Esophagus (tissue), 2 donors: ENCODE measurements around the gene CTRB2. TPM values are rescaled to one million over a fixed set of nuclear protein-coding genes. Genes with fewer than 3 reads are reported as not detected.
"Not testable (repeated sequence)": the region's sequence is repeated elsewhere in the genome, so short reads cannot be mapped to it uniquely, and the experiment has no call there.

Source experiments
- H3K27ac ChIP-seq, 2 donors: one replicate each; pipeline ENCODE4 v1.5.1; 2013; ENCODE audit warnings: low read depth in 2 of 2, mild to moderate bottlenecking in 2 of 2, inconsistent platforms in 1 of 2, low read length in 1 of 2, moderate library complexity in 1 of 2
- H3K27me3 ChIP-seq, 2 donors: one replicate each; pipeline ENCODE4 v1.6.1; 2013; ENCODE audit warnings: low read length in 2 of 2, control low read depth in 1 of 2, mild to moderate bottlenecking in 1 of 2; ENCODE audit not compliant: insufficient read depth in 2 of 2, control insufficient read depth in 1 of 2
- H3K36me3 ChIP-seq, 2 donors: one replicate each; pipeline ENCODE4 v1.6.1; 2013; ENCODE audit warnings: low read length in 1 of 2; ENCODE audit not compliant: control insufficient read depth in 2 of 2, insufficient read depth in 2 of 2
- H3K4me1 ChIP-seq, 2 donors: one replicate each; pipeline ENCODE4 v1.6.1; 2013; ENCODE audit warnings: low read length in 1 of 2; ENCODE audit not compliant: control insufficient read depth in 2 of 2, insufficient read depth in 2 of 2
- H3K4me3 ChIP-seq, 2 donors: one replicate each; pipeline ENCODE4 v1.5.1; 2013; ENCODE audit warnings: low read length in 2 of 2, mild to moderate bottlenecking in 2 of 2, low read depth in 1 of 2, moderate library complexity in 1 of 2
- H3K9me3 ChIP-seq, 2 donors: one replicate each; pipeline ENCODE4 v1.6.1; 2013; ENCODE audit warnings: mild to moderate bottlenecking in 2 of 2, low read depth in 1 of 2, low read length in 1 of 2, moderate library complexity in 1 of 2; ENCODE audit not compliant: control insufficient read depth in 2 of 2, insufficient read depth in 1 of 2
- WGBS, 2 donors: extraction: QIAGEN DNeasy Blood & Tissue Kit; methylation state at CpG; one replicate each; pipeline ENCODE4 v1.1.7; 2013; 5-methylcytosine and 5-hydroxymethylcytosine counted together
- polyA plus RNA-seq, 2 donors: library from polyadenylated mRNA; stranded (reverse); fragments of 200-250 nt; gene quantifications; one replicate each; pipeline ENCODE4 v1.2.3, GENCODE V29; 2013
- donor health status: healthy with polysubstance abuse.
- donor health status: Bipolar disorder and iron deficiency.

Gene CTRB2
- polyA plus RNA-seq, 2 donors = 0.35 to 1.7 TPM

DNA sequence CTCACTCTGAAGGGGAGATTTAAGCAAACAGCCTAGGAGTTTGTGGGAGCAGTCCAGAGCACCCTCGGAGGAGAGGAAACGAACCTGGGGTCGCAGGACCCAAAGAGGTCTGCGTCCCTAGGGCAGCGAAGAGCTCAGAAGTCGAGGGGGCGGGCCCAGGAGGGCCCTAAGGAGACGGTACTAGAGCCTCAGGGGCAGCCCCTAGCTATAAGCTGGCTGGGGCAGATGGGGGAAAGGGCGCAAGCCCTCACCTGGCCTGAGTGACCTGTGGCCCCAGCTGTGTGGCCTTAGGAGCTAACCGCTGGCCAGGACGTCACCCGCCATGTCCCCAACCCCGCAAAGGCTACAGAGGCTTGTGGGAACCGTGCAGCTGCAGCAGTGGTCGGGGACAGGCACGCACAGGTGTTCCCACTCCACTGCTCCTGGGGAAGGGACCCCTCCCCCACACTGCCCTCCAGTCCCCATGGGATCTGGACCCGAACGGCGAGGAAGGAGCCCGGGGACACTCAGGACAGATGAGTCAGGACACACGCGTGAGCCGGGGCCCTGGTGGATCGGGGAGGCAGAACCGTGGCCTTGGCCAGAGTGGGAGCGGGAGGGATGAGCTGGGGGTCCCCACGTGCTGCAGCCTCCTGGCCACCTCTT, 2.0 kb upstream of the CTRB2 start:
- Histone ChIP-seq H3K27me3 (no peaks in the 10 kb centered on the region), H3K36me3 (no peaks in the 10 kb centered on the region), H3K4me1 (peaks cover 2 to 4% of the 10 kb centered on the region in 2 donors), H3K4me3 (no peak overlapping the region), H3K27ac (no peak overlapping the region), H3K9me3 (no peaks in the 10 kb centered on the region)
- WGBS, 2 donors = 85 to 88% methylated on average over 27 of the region's 27 CpGs

DNA sequence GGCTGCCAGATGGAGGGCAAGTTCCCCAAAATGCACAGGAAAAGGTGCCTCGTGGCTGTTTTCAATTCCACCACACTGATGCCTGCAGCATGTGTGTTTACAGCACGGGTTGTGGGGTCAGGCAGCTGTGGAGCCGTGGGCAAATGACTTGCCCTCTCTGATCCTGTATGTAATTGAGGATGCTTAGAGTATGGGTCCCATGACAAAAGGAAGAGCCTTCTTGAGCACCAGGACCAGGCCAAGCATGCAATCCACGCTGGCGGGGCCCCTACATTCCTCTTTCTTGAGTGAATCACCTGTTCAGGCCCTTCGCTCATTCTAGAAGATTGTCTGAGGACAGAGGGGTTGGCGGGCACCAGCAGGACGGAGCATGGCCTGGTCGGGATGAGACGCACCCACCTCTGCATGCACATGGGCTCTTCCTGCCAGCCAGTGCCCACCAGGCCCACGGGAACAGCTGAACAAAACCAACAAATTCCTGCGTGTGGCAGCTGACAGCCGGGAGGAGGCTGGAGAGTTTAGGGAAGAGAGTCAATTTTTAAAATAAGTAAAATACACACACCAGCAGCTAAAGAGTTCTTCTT, 1.4 kb upstream of the CTRB2 start:
- H3K4me1 ChIP-seq = peaks cover 2 to 4% of the 10 kb centered on the region in 2 donors
- no peak overlapping the region for H3K27ac ChIP-seq
- H3K36me3 ChIP-seq = no peaks in the 10 kb centered on the region
- H3K27me3 ChIP-seq = no peaks in the 10 kb centered on the region
- no peak overlapping the region for H3K4me3 ChIP-seq
- H3K9me3 ChIP-seq = no peaks in the 10 kb centered on the region
- WGBS, 2 donors = 72 to 78% methylated on average over 13 of the region's 13 CpGs

DNA sequence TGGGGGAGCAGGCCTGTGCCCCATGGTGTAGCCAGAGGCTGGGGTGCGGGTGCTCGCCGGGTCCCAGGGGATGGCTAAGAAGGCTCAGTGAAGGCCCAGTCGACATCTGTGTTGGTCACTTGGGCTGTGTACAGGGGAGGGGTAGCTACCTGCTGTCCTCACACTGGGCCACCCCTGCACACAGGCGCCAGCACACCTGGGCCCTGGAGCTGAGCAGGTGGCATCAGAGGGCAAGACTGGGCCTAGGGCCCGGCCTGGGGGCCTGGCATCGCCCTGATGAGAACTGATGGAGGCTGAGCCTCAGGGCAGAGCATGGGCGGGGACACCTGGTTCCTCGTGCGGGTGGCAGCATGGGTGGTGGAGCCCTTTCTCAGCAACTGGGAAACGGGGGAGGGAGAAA, 870 bp upstream of the CTRB2 start:
- Histone ChIP-seq H3K27me3 (no peaks in the 10 kb centered on the region), H3K27ac (no peak overlapping the region), H3K4me3 (no peak overlapping the region), H3K36me3 (no peaks in the 10 kb centered on the region), H3K9me3 (no peaks in the 10 kb centered on the region), H3K4me1 (peaks cover 2 to 4% of the 10 kb centered on the region in 2 donors)
- WGBS, 2 donors = 68 to 84% methylated on average over 11 of the region's 11 CpGs

DNA sequence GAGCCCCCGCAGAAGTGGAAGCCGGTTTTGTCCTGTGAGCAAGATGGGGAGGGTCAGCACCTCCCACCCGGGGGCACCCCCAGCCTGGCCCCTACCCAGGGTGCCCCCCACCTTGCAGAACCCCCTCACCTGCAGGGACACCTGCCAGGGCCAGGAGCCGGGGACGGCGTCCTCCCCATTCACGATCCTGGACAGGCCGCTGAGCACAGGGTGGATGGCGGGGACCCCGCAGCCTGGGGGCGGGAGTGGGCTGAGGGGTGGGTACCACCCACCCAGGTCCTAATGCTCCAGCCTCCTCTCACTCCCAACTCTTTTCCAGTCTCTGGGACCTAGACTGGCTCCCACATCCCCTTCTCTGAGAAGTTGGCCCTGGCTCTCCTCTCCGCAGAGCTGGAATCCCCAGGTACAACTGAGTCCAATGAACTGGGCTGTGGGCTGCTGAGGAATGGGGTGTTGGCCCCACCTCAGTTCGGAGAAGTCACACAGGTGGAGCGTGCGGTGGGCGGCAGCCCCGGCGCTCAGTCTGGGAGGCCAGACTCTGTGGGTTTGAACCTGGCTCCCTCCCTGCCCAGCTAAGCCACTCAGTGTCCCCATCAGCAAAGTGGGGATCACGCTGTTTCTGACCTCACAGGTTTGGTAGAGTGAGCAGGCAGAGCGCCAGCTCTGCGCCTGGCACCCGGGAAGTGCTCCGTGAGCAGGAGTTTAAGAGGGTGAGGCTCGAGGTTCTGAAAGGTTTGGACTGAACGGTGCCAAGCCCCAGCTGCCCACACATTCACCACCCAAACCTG, 806 bp downstream of the CTRB2 start:
- WGBS, 2 donors = 60 to 63% methylated on average over 18 to 19 of the region's 25 CpGs
- not testable (repeated sequence) for H3K27ac ChIP-seq

DNA sequence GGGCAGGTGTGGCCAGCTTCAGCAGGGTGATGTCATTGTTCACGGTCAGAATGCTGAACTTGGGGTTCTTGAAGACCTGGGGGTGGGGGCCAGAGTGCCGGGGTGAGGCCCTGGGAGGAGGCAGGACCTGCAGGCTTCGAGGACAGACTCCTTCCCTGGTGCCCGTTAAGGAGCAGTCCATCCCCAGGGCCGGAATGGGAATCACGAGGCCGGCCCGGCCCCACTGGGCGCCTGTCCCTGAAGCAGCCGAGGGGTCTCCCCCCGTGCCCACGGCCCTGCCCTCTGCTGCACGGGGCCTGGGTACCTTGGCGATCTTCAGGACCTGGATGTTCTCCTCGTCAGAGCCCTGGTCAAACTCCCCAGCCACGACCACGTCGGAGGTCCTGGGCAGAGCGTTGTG, 1.5 kb downstream of the CTRB2 start:
- not testable (repeated sequence) for H3K27ac ChIP-seq, H3K4me3 ChIP-seq, H3K27me3 ChIP-seq, H3K36me3 ChIP-seq, H3K9me3 ChIP-seq, H3K4me1 ChIP-seq
- WGBS, 2 donors = 60 to 88% methylated on average over 2 to 10 of the region's 19 CpGs

More for the DNA sequence above, 806 bp downstream of the CTRB2 start:
- H3K4me1 ChIP-seq, H3K4me3 ChIP-seq, H3K27me3 ChIP-seq, H3K9me3 ChIP-seq, H3K36me3 ChIP-seq: not testable (repeated sequence)

DNA sequence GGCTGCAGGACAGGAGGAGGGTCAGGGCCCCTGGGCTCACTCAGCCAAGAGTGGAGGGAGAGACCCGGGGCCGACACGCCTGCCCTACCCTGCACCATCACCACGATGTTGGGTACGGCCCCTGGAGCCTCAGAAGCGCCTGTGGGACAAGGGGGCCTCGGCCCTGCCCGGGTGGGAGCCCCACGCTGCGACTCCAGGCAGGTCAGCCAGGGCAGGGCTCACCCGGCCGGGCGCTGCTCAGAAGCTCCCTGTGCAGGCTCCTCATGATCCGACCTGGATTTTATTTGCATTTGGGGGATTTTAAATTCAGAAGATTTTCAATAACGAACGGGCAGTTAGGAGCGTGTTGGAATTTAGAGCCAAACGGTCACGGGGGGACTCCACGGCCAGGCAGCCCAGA, 2.1 kb downstream of the CTRB2 start:
- not testable (repeated sequence) for H3K36me3 ChIP-seq, H3K27me3 ChIP-seq, H3K27ac ChIP-seq, H3K4me3 ChIP-seq, H3K9me3 ChIP-seq, H3K4me1 ChIP-seq
- WGBS, 2 donors = no CpG with 5 or more reads among the region's 20 CpGs

DNA sequence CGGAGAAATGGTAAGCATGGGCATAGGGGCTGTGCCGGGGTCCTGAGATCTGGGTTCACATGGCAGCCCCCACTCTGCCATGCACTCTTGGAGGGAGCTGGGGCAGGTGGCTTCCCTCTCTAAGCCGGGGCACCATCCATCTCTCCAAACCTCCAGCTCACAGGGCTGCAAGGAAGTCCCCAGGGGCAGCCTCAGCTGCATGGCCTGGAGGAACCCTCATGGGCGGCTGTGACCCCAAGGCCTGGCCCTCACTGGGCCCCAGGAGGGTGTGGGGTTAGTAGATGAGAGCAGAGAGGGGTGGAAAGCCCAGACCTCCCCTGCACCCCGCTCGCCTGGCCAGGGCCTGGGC, 2.6 kb downstream of the CTRB2 start:
- Histone ChIP-seq H3K9me3 (no peaks in the 10 kb centered on the region), H3K27me3 (no peaks in the 10 kb centered on the region), H3K4me1 (peaks cover 2 to 4% of the 10 kb centered on the region in 2 donors), H3K36me3 (no peaks in the 10 kb centered on the region), H3K4me3 (no peak overlapping the region), H3K27ac (no peak overlapping the region)
- 88 to 96% methylated on average over 4 to 6 of the region's 6 CpGs for WGBS, 2 donors

DNA sequence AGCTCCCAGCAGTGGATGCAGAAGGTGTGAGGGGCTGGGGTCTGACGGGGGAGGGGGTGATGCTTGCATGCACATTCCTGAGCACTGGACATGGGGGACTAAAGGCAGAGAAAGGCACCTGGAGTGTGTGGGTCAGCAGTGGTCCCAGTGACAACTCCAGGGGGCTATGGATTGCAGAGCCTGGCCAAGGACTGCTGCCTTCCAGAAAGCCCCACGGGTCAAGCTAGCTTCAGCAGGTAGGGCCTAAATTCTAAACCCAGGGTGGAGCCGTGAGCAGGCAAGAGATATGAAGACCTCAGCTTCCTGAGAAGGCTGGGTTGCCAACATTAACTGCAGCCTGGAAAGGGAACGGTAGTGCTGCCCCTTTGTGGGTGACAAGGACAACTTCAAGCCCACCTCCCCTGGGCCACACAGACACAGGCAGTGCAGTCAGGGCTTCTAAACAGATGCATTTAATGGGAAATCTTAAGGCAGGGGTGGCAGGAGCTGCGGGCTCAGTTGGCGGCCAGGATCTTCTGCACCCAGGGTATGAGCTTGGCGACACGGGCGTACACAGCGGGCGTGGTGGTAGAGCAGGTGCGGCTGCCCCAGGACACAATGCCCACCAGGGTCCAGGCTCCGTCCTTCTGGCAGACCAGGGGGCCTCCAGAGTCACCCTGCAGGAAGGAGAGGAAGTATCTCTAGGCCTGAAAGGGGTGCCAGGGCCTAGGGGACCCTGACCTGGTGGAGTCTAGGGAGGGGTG, 3.1 kb downstream of the CTRB2 start:
- WGBS, 2 donors = 79 to 82% methylated on average over 13 of the region's 13 CpGs
- no peaks in the 10 kb centered on the region for H3K36me3 ChIP-seq

DNA sequence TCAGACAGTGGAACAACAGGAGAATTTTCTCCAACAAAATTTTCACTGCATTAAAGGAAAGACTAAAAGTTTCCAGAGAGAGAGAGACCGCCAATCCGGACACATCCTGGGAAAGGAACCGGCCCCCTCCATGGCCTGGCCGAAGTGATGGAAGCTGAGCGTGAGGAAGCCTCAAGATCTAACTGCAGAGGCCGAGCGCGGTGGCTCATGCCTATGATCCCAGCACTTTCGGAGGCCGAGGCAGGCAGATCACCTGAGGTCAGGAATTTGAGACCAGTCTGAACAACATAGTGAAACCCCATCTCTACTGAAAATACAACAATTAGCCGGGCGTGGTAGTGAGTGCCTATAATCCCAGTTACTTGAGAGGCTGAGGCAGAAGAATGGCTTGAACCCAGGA, 3.9 kb downstream of the CTRB2 start:
- Histone ChIP-seq H3K4me1 (peaks cover 1 to 2% of the 10 kb centered on the region in 2 donors), H3K9me3 (no peaks in the 10 kb centered on the region), H3K36me3 (no peaks in the 10 kb centered on the region), H3K27me3 (no peaks in the 10 kb centered on the region), H3K4me3 (no peak overlapping the region), H3K27ac (no peak overlapping the region)
- 80 to 84% methylated on average over 12 of the region's 12 CpGs for WGBS, 2 donors

More for the DNA sequence above, 3.1 kb downstream of the CTRB2 start:
- H3K4me3 ChIP-seq = no peak overlapping the region
- H3K9me3 ChIP-seq = no peaks in the 10 kb centered on the region
- peaks cover 2 to 4% of the 10 kb centered on the region in 2 donors for H3K4me1 ChIP-seq
- H3K27me3 ChIP-seq = no peaks in the 10 kb centered on the region
- H3K27ac ChIP-seq = no peak overlapping the region
